H1 (cell line): ENCODE measurements around the gene STK40. TPM values are rescaled to one million over a fixed set of nuclear protein-coding genes. Genes with fewer than 3 reads are reported as not detected.

ENCODE experiments used
- CTCF ChIA-PET: fragments of 300-600 bp; sonication (Branson Sonifier 250); formaldehyde crosslinking; loops from one replicate; lab custom pipeline; 2021; ENCODE audit not compliant: partially characterized antibody; lab: Charles Lee
- POLR2A ChIA-PET: fragments of 300-600 bp; sonication (Branson Sonifier 250); formaldehyde crosslinking; loops from one replicate; lab custom pipeline; 2021; ENCODE audit warnings: inconsistent platforms; ENCODE audit not compliant: partially characterized antibody; lab: Charles Lee
- DNase-seq, 2 experiments: peaks; one replicate each; pipeline versions ENCODE4 v3.0.0 to v3.0.0-alpha.2; 2010 to 2022; ENCODE audit warnings: low spot score in 2 of 2, low read depth in 1 of 2, mixed read lengths in 1 of 2
- FAIRE-seq: peaks from 2 replicates; lab custom pipeline; 2011; peaks lifted over from hg19 to GRCh38; lab: Jason Lieb, UNC
- H2AFZ ChIP-seq: 2 replicates; pipeline ENCODE4 v1.8.1; 2012; ENCODE audit warnings: low read length, inconsistent platforms
- H2AK5ac ChIP-seq: 2 replicates; pipeline ENCODE4 v1.6.1; 2013; ENCODE audit warnings: low read depth, low read length
- H2BK120ac ChIP-seq: replicated peaks from 2 replicates; pipeline ENCODE3; 2013; ENCODE audit warnings: low read depth, low read length, inconsistent platforms
- H2BK12ac ChIP-seq: 2 replicates; pipeline ENCODE4 v1.6.1; 2013; ENCODE audit warnings: low read depth, low read length
- H2BK15ac ChIP-seq: 2 replicates; pipeline ENCODE4 v1.6.1; 2013; ENCODE audit warnings: low read length
- H2BK20ac ChIP-seq: 2 replicates; pipeline ENCODE4 v1.6.1; 2013; ENCODE audit warnings: low read length
- H2BK5ac ChIP-seq: 2 replicates; pipeline ENCODE4 v1.6.1; 2013; ENCODE audit warnings: low read depth, low read length
- H3K14ac ChIP-seq: 2 replicates; pipeline ENCODE4 v1.6.1; 2013; ENCODE audit warnings: inconsistent platforms; ENCODE audit not compliant: insufficient read length
- H3K18ac ChIP-seq: 2 replicates; pipeline ENCODE4 v1.6.1; 2013; ENCODE audit warnings: low read length; ENCODE audit errors: extremely low read depth
- H3K23ac ChIP-seq: 2 replicates; pipeline ENCODE4 v1.6.1; 2013; ENCODE audit warnings: inconsistent platforms; ENCODE audit not compliant: insufficient read length
- H3K23me2 ChIP-seq: 2 replicates; pipeline ENCODE4 v1.6.1; 2013; ENCODE audit warnings: low read depth, low read length
- H3K27ac ChIP-seq: 2 replicates; pipeline ENCODE4 v1.6.1; 2011; ENCODE audit warnings: low read depth, low read length, inconsistent platforms
- H3K27me3 ChIP-seq, 4 experiments: replicated peaks in 1 of 4; 1 replicate in 1 of 4; 2 replicates in 3 of 4; pipeline versions ENCODE4 v1.6.1 to v1.8.1; 2011 to 2013; ENCODE audit warnings: low read length in 3 of 4, mild to moderate bottlenecking in 3 of 4, inconsistent platforms in 2 of 4, mixed read lengths in 2 of 4, moderate library complexity in 1 of 4; ENCODE audit not compliant: control insufficient read depth in 3 of 4, insufficient read depth in 3 of 4; ENCODE audit errors: extremely low read depth in 1 of 4
- H3K36me3 ChIP-seq, 4 experiments: 2 replicates each; pipeline versions ENCODE4 v1.6.1 to v1.8.1; 2011 to 2013; ENCODE audit warnings: mild to moderate bottlenecking in 4 of 4, low read length in 3 of 4, moderate library complexity in 2 of 4, control low read depth in 1 of 4, inconsistent platforms in 1 of 4; ENCODE audit not compliant: insufficient read depth in 4 of 4, control insufficient read depth in 2 of 4
- H3K4ac ChIP-seq: replicated peaks from 2 replicates; pipeline ENCODE3; 2013; ENCODE audit warnings: low read length, low read depth, mixed read lengths, inconsistent platforms; ENCODE audit not compliant: insufficient read length
- H3K4me1 ChIP-seq, 4 experiments: replicated peaks in 1 of 4; 1 replicate in 1 of 4; 2 replicates in 3 of 4; pipeline versions ENCODE4 v1.6.1 to v1.8.1; 2011 to 2013; ENCODE audit warnings: low read length in 3 of 4, inconsistent platforms in 2 of 4, mixed read lengths in 1 of 4; ENCODE audit not compliant: insufficient read depth in 4 of 4, control insufficient read depth in 3 of 4
- H3K4me2 ChIP-seq, 2 experiments: 2 replicates each; pipeline versions ENCODE4 v1.6.1 to v1.8.1; 2011 to 2013; ENCODE audit warnings: low read depth in 2 of 2, low read length in 2 of 2, control low read depth in 1 of 2, inconsistent platforms in 1 of 2, mild to moderate bottlenecking in 1 of 2; ENCODE audit not compliant: insufficient read depth in 1 of 2
- H3K4me3 ChIP-seq, 4 experiments: fragments of 200-600, 300-600 bp in 1 of 4; sonication (generic), shearing (Covaris generic), sonication (Bioruptor Twin) in 1 of 4; 2 replicates each; pipeline versions ENCODE4 v1.5.1 to v1.8.1; 2011 to 2016; ENCODE audit warnings: low read length in 4 of 4, low read depth in 3 of 4, control low read depth in 2 of 4, inconsistent platforms in 2 of 4, mild to moderate bottlenecking in 2 of 4, mixed read lengths in 1 of 4, moderate library complexity in 1 of 4; ENCODE audit not compliant: insufficient read depth in 2 of 4; ENCODE audit errors: extremely low read depth in 1 of 4
- H3K56ac ChIP-seq: replicated peaks from 2 replicates; pipeline ENCODE3; 2013; ENCODE audit warnings: low read depth, mild to moderate bottlenecking, mixed read lengths, low read length, inconsistent platforms; ENCODE audit not compliant: insufficient read length
- H3K79me1 ChIP-seq: 2 replicates; pipeline ENCODE4 v1.6.1; 2013; ENCODE audit warnings: low read depth, low read length, control low read depth
- H3K79me2 ChIP-seq, 2 experiments: 2 replicates each; pipeline versions ENCODE4 v1.6.1 to v1.8.1; 2012 to 2013; ENCODE audit warnings: low read length in 2 of 2, mild to moderate bottlenecking in 2 of 2, inconsistent platforms in 1 of 2; ENCODE audit not compliant: insufficient read depth in 2 of 2, control insufficient read depth in 1 of 2
- H3K9ac ChIP-seq, 4 experiments: replicated peaks in 1 of 4; 1 replicate in 1 of 4; 2 replicates in 3 of 4; pipeline versions ENCODE4 v1.6.1 to v1.8.1; 2011 to 2013; ENCODE audit warnings: low read depth in 3 of 4, low read length in 3 of 4, control low read depth in 2 of 4, mild to moderate bottlenecking in 2 of 4, moderate library complexity in 2 of 4, inconsistent platforms in 1 of 4; ENCODE audit errors: extremely low read depth in 1 of 4
- H3K9me3 ChIP-seq, 2 experiments: 2 replicates each; pipeline versions ENCODE4 v1.6.1 to v1.8.1; 2012 to 2013; ENCODE audit warnings: mild to moderate bottlenecking in 2 of 2, moderate library complexity in 2 of 2, control low read depth in 1 of 2, inconsistent platforms in 1 of 2, low read depth in 1 of 2, low read length in 1 of 2, mixed read lengths in 1 of 2; ENCODE audit not compliant: insufficient read depth in 2 of 2
- H4K20me1 ChIP-seq, 2 experiments: replicated peaks in 1 of 2; 2 replicates each; pipeline versions ENCODE3 to v1.8.1; 2011 to 2013; ENCODE audit warnings: inconsistent platforms in 2 of 2, low read length in 2 of 2, mild to moderate bottlenecking in 1 of 2; ENCODE audit not compliant: insufficient read depth in 2 of 2, control insufficient read depth in 1 of 2
- H4K5ac ChIP-seq: 2 replicates; pipeline ENCODE4 v1.6.1; 2013; ENCODE audit warnings: low read length, low read depth, mixed read lengths, inconsistent platforms; ENCODE audit not compliant: insufficient read length
- H4K8ac ChIP-seq: 2 replicates; pipeline ENCODE4 v1.8.0; 2013; ENCODE audit warnings: mild to moderate bottlenecking, moderate library complexity, low read length, inconsistent platforms; ENCODE audit not compliant: insufficient read depth; ENCODE audit errors: extremely low read depth
- H4K91ac ChIP-seq: replicated peaks from 2 replicates; pipeline ENCODE3; 2013; ENCODE audit warnings: low read length, mixed read lengths, inconsistent platforms; ENCODE audit not compliant: insufficient read length
- GABPA ChIP-seq: IDR thresholded peaks from 2 replicates; pipeline ENCODE4 v1.6.1; 2011; ENCODE audit warnings: mild to moderate bottlenecking, low read length, moderate library complexity, borderline replicate concordance; ENCODE audit not compliant: insufficient read depth
- KDM5A ChIP-seq: fragments of 200-600 bp; IDR thresholded peaks from 2 replicates; pipeline ENCODE4 v1.7.1; 2012; ENCODE audit warnings: mild to moderate bottlenecking, low read length, inconsistent platforms, mixed read lengths
- SP2 ChIP-seq: IDR thresholded peaks from 2 replicates; pipeline ENCODE4 v1.6.1; 2012; ENCODE audit warnings: mild to moderate bottlenecking, low read length, inconsistent platforms
- WGBS, 2 experiments: shearing (Covaris generic) in 1 of 2; methylation state at CpG; one replicate each; pipeline versions ENCODE4 v1.1.6 to v1.1.7; 2013 to 2015; ENCODE audit warnings: low lambda C conversion rate in 2 of 2, mixed read lengths in 2 of 2, inconsistent platforms in 1 of 2, low coverage in 1 of 2, missing lambda C conversion rate in 1 of 2; ENCODE audit not compliant: insufficient replicate concordance in 2 of 2, insufficient coverage in 1 of 2, insufficient read length in 1 of 2; ENCODE audit errors: extremely low coverage in 1 of 2, missing lambda C conversion rate in 1 of 2; 5-methylcytosine and 5-hydroxymethylcytosine counted together
- polyA plus RNA-seq, 7 experiments: library from polyadenylated mRNA; depleted of rRNA in 3 of 7; stranded (reverse) in 5 of 7; unstranded in 2 of 7; fragments of >200 nt in 5 of 7; fragments of 200-250 nt in 2 of 7; gene quantifications; 1 replicate in 5 of 7; 2 replicates in 1 of 7; 4 replicates in 1 of 7; pipeline versions ENCODE4 v1.2.1 to v1.2.3, GENCODE V29; 2011 to 2013; ENCODE audit warnings: missing spikeins in 2 of 7, mixed read lengths in 2 of 7
- total RNA-seq: library from RNA; stranded (reverse); fragmentation: NEBNext Ultra II Directional; extraction: Animal tissue kit (Norgen Biotek cat#: 25700); gene quantifications from 2 replicates; pipeline ENCODE4 v1.2.1, GENCODE V29; 2021

STK40 gene
- total and polyA plus RNA-seq, 2 of the 8 experiments (the other 6 are each of a cell fraction or from before 2014, with no cell fraction given) = 13.6 to 28.6 TPM

- H3K36me3 ChIP-seq = peaks cover 6 to 24% (median 17%) of the 10 kb centered on the region in 4 experiments
- no peak overlapping the region for H3K4ac ChIP-seq
- no peaks in the 10 kb centered on the region for H3K27me3 ChIP-seq
- H4K91ac ChIP-seq = no peak overlapping the region
- no peak overlapping the region for H3K4me3 ChIP-seq
- peaks cover 5% of the 10 kb centered on the region; the same call in 1 of the 2 replicates for H3K79me1 ChIP-seq
- H3K56ac ChIP-seq = no peak overlapping the region
- no peak overlapping the region for H4K8ac ChIP-seq
- no peak overlapping the region for H3K14ac ChIP-seq
- no peak overlapping the region for H2BK15ac ChIP-seq
- peaks cover 6 to 14% (median 8%) of the 10 kb centered on the region in 4 experiments; a peak in 6 of 7 replicates for H3K4me1 ChIP-seq
- TF ChIP-seq GABPA (no peak), KDM5A (no peak), SP2 (no peak)
- no peak overlapping the region for H3K23ac ChIP-seq
- no peak overlapping the region for H4K5ac ChIP-seq
- H3K4me2 ChIP-seq = no peak overlapping the region
- H2BK20ac ChIP-seq = no peak overlapping the region
- no peak overlapping the region for H3K18ac ChIP-seq
- ChIA-PET CTCF (interaction anchor here (0.9 to 1.7 kb wide), 4 partner anchors 23 to 864 kb away, joined by 3 to 5 read pairs (median 4); no protein-coding TSS in a partner anchor), POLR2A (no interaction called here)
- no peak overlapping the region for H2AK5ac ChIP-seq
- H2BK5ac ChIP-seq = no peak overlapping the region
- no peaks in the 10 kb centered on the region for H3K9me3 ChIP-seq
- H3K79me2 ChIP-seq = peaks cover 0 to 2% of the 10 kb centered on the region in 2 experiments; a peak in 1 of 4 replicates
- 90% methylated on average over 8 of the region's 8 CpGs; no CpG with 5 or more reads in 1 of the 2 experiments for WGBS, 2 experiments
- no peak overlapping the region for H2AFZ ChIP-seq
- no peak overlapping the region for H3K9ac ChIP-seq
- no peak overlapping the region for H3K27ac ChIP-seq
- H2BK12ac ChIP-seq = no peak overlapping the region
- H3K23me2 ChIP-seq = peaks cover 3% of the 10 kb centered on the region; the same call in 1 of the 2 replicates
- H4K20me1 ChIP-seq = peaks cover 0 to 9% of the 10 kb centered on the region in 2 experiments
- FAIRE-seq = no peak
- H2BK120ac ChIP-seq = no peak overlapping the region
- no peak for DNase-seq
These were observed 5.5 kb upstream of the STK40 start for GRCh38 chr1:36391271-36391670.
